HG03432 (cell line): ENCODE measurements around the gene NRXN3.

ENCODE experiments used
- ATAC-seq: cut with Tn5 transposase; IDR thresholded peaks from one replicate; pipeline ENCODE4 v1.9.1; 2021; ENCODE audit warnings: mild to moderate bottlenecking, moderate library complexity; ENCODE audit not compliant: unreplicated experiment

The NRXN3 gene

DNA sequence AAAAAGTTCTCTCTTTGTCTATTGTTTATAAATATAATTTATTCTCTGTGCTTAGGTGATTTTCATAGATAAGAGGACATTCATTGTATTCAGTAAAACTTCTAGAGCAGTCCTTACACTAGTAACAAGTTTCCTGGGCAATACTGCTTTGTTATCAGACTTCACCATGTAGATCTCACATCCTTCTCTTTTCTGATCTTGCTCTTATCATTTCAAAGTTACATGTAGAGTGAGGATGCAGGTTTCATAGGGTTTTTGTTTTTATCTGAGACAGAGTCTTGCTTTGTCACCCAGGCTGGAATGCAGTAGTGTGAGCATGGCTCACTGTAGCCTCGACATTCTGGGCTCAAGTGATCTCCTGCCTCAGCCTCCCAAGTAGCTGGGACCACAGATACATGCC is 1251.6 kb downstream of the NRXN3 start:
- no peak for ATAC-seq

DNA sequence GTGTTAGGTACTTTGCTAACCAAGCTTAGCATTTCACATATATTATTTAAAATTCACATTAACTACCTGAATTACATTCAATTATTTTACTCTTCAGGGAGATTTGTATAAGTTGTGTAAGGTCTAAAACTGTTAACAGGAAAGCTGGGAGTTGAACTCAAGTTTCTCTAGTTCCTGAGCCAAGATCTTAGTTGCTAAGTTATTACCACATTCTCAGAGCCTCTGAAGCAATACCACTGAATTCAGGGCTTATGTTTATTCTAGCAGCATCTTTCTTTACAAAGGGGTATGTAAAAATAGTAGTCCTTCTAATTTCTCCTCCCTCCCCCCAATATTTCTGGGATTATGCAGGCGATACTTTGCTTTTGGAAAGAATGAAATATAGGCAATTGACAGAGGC is 1254.3 kb downstream of the NRXN3 start:
- no peak for ATAC-seq

DNA sequence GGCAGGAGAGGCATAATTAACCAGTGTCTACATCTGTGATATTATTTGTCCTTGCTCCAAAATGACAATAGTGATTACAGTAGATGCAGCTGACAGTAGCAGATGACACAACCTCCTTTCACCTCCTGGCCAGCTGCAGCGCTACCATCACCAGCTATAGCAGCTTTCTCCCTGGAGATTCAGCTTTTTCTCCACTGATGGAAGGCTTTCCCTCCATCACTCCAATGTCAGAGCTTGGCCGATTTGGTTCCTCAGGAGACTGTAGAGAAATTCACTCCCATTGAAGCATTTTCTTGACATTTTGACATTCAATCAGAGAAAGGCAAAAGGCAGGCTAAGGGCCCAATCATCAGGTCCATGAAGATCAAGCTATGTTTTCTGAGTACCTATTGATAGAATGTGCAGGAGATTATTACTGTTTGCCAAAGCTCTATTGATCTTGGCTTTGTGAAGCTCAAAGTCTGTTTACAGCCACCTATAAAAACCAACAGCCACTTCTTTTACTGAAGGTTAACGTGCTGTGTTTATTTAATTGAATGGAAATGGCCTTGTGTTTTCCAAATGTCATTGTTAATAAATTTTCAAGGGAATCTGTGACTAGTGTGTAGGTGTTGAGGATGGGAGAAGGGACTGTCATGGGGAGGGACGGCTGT is 1256.1 kb downstream of the NRXN3 start:
- no peak for ATAC-seq

DNA sequence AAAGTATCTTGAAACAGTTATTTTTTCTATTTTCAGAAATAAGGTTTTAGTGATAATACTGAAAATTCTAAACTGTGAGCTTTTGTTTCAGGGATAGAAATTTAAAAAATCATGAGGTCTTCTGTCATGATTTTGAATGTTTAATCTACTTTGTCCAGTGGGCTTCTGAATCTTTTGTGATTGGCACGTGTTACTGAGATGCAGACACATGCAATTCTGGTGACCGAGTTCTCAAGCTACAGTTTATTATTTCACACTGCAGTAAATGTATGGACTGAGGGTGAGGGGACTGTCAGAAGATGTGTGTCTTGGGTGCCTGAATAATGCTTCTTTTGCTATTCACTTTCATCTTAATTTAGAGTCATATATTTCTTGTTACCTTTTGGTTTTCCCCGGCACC is 1262.5 kb downstream of the NRXN3 start:
- ATAC-seq = no peak

DNA sequence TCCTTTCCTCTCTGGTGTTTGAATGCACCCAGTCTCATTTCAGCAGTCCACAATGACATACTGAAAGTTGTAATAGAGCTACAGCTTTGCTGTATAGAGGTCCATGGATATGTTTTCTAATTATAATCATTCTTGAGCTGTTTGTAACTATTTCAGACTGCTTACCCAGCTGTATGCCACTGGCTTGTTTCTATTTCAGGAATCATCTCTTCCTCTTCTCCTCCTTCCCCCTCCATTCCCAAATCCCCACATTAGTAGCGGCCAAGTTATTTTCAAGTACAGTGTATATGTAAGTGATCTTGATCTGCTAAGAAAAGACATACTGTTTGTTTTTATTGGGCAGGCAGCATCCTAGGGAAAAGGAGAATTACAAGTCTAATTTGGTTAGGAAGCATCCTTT is 1266.2 kb downstream of the NRXN3 start:
- no peak for ATAC-seq

DNA sequence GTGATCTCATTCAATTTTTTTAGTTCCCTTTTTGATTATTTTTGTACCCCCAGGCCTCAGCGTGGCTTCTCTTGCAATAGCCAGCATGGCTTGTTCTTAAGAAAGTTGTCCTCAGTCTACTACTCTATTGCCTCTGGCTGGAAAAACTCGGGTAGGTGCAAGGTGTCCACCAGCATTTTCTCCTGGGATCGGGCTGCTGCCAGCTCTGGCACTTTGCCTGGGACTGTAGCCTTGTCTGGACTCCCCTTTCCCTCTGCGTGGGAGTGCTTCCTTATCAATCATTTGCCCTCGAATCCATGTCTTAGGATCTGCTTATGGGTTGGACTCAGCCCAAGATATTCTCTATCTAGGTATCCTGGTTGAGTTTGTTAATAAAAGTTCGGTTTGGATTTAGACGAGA is 1267.8 kb downstream of the NRXN3 start:
- no peak for ATAC-seq

DNA sequence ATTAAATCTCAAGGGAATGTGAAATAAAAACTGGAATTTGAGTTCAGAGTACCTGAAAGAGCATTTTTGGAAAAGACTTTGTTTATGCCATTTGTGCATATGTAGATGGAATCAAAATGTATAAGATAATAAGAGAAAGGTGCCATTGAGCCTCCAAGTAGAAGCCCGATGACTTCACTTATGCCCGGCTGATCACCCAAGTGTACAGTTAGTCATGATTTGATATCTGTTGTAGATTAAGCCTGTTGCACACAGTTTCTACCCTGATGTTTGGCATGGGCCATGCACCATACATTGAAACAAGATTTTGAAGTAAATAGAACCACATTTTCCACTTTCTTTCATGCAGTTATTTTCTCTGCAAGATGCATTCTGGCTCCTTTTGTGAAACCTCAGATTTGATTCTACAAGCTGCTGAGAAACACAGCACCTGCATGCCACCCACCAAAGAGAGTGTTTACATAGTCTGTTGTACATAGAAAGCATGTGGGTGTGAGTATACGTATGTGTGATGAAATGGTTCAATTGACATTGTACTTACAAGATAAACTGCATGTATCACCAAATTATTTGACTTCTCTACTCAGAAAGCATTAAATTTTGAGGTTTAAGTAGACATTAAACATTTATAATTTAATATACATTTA is 1268.6 kb downstream of the NRXN3 start:
- no peak for ATAC-seq

DNA sequence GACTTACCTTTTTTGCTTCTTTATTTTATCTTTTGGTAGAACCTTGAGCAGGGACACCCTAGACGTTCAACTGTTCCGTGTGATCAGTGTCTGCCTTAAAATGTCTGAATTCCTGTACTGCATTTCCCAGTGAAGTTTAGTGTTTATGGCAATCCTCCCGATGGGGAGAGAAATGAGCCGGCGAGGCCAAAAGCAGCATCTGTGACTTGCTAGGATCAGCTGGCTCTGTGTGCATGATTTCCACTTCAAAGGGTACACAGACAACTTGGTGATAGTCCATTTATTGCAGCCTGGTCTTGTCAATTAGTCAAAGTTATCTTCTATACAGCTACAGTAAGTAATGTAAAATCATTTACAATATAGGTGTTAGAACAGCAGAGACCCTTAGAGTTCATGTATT is 1272.6 kb downstream of the NRXN3 start:
- no peak for ATAC-seq

DNA sequence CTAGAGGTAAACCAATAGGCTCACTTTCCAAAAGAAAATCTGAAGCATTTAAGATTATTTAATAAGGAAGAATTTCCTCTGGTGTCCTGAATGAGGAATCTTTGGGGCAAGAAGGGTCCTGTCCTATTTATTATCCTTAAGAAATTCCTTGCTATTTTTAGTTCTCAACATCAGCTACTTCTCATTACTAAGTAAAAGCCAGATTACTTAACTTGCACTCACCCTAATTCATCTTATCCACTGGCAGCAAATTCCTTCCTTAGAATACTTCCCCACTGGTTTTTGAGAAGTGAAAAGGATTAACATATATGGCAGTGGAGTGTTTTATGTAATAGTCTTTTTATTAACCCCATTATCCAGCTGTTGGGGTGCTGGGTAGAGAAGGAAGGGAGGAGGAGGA is 1273.4 kb downstream of the NRXN3 start:
- ATAC-seq = no peak

DNA sequence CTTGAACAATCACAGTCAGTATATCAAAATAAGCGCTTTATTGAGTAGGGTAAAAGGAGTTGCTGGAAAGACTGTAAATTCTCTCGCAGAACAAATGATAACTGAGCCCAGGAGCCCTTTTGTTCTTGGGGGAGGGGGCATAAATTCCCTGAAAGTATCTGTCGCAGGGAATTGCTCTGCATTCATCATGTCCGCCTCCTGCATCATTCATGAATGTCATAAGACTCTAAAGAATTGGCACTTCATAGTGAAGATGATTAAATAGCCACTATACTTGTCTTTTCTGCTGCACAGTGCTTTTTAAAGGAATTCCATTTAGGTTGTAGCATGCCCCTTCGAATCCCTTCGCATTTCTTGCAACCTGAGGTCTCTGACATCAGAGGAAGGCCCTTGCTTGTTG is 1278.8 kb downstream of the NRXN3 start:
- ATAC-seq = no peak

DNA sequence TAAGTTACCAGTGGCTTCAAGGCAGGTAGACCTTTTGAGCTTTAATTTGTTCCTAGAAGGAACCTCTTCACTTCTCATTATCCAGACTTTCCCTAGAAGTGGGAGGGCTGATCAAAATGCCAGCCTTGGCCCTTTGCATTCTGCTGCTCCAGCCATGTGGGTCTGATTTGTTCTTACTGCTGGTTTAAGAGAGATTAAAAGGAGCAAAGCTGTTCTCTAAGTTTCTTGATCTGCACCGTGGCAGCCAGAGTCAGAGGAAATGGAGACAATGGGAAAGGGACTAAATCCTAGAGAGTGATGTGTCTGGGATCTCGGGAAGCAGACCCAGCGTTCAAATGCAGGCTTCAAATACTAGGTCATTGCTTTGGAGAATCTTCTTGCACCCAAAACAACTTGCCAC is 1281.4 kb downstream of the NRXN3 start:
- ATAC-seq = no peak

DNA sequence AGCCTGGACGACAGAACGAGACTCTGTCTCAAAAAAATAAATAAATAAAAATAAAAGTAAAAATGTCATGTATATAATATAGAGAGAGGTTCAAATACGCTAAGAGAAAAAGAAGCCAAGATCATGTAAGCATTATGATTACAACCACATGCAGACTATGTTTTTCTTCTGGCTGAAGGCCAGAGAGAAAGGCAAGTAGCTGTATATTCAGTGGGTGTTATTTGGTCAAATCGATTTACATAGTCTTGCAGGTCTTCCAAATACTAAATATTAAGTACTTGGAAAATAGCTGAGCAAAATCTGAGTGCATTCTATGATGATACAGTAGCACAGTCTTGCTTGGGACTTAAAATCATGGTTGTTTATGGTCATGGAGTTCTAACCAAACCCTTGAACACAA is 1283.1 kb downstream of the NRXN3 start:
- no peak for ATAC-seq

DNA sequence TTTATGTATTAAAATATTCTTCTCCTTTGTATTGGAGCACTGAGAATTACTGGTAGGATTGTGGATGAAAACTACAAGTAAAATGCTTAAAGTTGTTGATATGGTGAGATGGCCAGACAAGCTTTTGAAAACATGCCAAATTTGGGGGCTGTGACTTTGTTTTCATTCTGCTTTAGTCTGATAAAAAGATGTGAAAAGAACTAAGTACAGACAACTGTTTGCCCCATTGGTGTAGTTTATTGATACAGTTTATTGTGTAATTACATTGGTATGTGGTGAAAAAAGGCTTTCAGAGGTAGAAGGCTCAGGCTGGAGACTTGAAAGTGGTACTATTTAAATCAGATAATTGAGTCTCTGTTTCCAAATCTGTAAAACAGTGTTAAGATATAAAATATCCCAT is 1294.3 kb downstream of the NRXN3 start:
- no peak for ATAC-seq

DNA sequence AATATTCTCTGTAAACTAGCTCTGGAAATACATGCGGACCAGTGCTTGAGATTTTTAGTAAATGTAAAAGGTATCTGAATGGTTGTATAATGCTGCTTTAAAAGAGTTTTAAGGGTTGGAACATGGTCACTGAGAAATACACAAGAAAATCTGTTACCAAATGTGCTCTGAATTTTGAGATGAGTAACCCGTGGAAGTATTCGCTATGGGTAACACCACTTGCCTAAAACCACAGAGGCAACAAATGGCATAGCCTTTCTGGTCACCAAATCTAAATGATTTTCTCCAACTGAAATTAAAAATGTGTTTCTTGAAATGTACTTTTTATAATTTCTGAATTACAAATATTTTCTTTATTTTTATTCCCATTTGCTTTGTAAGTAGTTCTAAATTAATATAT is 1295.5 kb downstream of the NRXN3 start:
- no peak for ATAC-seq

DNA sequence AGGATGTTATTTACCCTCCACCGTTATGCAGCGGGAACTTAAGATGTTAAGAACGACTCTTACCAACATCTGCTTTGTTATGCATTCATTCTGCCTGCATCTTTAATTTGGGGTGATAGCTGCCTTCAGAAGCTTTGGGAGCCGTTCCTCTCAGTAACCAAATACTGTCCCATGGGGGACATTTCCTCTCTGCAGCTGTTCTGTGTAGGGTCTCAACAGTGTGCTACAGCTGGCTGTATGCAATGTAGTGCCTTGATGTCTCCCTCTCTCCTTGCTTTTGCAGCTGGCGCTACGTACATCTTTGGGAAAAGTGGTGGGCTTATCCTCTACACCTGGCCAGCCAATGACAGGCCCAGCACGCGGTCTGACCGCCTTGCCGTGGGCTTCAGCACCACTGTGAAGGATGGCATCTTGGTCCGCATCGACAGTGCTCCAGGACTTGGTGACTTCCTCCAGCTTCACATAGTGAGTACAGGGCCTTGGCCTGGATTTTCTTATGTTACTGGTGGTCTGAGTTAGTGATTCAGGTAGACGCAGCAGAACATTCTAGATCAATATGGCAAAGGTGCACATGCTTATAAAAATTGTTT is 1296.9 kb downstream of the NRXN3 start:
- no peak for ATAC-seq

DNA sequence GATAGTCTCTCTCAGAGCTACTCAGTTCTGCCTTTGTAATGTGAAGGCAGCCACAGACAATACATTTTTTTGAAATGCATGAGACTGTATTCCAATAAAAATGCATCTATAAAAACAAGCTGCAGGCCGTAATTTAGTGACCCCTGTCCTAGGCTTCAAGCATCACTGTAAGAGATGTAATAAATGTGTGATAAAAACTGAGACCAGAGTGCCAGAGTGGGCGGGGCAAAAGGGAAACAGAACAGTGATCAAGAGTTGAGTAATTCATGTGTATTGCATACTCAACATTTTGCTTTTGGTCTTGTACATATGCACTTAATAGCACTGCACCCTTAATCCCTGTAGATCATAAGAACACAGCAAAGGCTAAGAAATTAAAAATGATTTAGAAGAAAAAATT is 1297.7 kb downstream of the NRXN3 start:
- ATAC-seq = no peak

DNA sequence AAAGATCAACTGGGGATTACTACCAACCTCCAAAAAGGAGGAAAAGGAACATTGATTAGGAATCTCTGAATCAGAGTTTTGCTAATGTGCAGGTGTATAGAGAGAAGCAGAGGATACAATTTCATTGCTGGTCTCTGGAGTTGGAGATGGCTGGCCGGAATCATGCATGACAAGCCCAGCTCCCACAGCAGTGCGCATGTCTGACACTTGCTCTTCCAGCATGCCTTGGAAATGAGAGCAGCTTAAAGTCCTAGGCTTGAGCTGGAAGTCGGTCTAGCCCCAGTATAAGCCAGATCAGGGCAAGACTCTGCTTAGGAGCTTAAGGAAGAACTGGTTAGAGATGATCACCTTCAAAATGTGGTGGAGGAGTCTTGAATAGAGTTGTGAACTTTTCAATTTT is 1298.3 kb downstream of the NRXN3 start:
- no peak for ATAC-seq

DNA sequence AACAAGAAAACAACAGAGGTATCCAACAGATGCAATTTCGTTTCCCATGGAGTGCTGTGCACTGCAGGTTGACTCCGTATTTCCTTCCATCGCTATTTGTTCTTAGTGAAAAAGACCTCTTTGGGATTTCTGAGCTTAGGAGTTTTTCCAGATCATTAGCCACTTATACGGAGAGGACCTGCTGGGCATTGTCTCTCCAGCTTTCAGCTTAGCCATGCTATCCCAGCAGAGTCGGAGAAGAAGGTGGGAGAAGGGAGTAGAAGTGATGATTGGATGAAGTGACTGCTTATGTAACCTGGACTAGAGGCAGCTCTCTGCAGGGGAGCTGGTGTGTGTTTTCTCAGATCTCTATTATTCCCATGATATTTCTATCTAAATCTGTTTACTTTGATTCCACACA is 1303.5 kb downstream of the NRXN3 start:
- ATAC-seq = no peak

DNA sequence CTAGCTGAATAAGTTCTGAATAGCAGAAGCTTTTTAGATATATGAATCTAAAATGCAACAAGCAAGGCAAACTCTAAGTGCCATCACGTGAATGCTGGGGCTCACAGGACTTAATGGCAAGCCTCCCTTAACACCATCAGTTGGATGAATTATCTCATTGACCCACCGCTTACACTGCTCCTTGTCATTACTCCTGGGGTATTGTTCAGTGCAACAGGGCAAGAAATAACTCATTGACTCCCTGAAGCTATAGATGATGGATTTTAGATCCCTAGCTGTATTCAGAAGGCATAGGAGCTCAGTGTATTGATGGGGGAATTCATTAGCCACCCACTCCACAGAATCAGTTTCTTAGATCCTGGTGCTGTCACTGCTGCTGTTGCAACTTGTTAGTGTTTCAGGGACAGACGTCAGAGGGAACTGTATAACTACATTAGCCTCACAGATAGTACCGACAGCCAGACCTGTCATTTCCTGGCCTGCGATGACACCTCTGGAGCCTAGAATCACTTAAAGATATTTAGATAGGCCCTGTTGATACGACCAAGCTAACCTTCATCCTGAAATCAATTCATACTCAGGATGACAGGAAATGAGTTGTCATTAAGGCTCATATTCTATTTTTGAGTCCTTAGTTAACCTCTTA is 1305.8 kb downstream of the NRXN3 start:
- ATAC-seq = no peak

DNA sequence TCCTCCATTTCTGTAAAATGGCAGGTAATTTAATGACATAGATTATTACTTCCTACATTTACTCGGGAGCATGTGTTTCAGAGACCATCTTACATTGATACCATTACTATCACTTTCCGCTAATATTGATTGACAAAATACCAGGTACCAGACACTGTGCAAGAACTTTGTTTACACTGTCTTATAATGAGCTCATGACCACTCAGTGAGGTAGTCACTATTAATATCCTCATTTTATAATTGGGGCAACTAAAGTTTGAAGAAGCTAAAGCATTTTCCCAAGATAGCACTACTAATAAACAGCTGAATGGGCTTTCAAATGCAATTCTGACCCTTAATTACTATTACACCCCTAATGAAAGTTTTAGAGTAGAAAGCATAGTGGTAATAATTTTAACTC is 1306.4 kb downstream of the NRXN3 start:
- ATAC-seq = no peak

DNA sequence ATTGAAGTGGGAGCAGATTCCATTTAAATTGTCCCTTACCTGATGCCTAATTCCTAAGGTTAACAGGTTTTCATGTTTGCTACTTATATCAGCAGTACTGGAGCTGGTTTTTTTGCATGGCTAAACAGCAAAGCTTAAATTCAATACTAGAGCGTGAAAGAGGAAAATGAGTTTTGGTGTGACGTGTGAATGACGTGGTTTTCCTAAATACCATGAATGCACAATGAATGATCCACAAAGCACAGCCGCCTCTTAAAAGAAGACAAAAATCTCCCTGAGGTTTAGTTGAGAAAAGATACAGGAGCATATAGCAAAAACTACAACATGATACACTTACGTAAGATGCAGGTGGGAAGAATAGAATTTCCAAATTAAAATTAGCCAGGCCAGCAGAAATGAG is 1310.0 kb downstream of the NRXN3 start:
- ATAC-seq = no peak

DNA sequence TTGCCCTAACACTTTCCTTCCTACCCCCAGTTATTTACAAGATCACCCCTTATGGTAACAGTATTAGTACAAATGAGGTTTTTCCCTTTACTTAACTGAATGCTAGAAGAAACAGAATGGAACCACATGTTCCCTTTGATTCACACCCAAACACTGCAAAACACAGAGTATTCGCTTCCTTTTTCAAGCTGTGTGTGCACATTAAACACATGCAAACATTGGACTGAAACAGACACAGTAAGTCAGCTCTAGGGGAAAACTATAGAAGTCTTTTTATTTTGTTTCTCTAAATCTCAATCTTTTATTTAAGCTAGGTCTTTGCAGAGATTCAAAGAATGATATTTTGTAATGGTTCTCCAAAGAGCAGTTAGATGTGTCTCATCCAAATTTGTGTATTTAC is 1312.7 kb downstream of the NRXN3 start:
- ATAC-seq = no peak
